GM23338 (cell line): ENCODE data around the gene PCTP. TPM values are rescaled to one million over a fixed set of nuclear protein-coding genes. Genes with fewer than 3 reads are reported as not detected.

Experiments used
- ATAC-seq: fragments of 200-7000 bp; cut with Tn5 transposase; 3 replicates; pipeline ENCODE4 v1.9.1; 2020
- DNase-seq: peaks from one replicate; pipeline ENCODE4 v3.0.0-alpha.2; 2015; ENCODE audit warnings: low spot score
- H2AFZ ChIP-seq: fragments of 200-600 bp; sonication (generic); 2 replicates; pipeline ENCODE4 v1.8.0; 2016; ENCODE audit warnings: antibody characterized with exemption, mild to moderate bottlenecking, moderate library complexity
- H3F3A ChIP-seq: fragments of 200-600 bp; sonication (generic); replicated peaks from 2 replicates; pipeline ENCODE4 v1.8.0; 2017; ENCODE audit warnings: antibody characterized with exemption, mixed run types, low read depth
- H3K27ac ChIP-seq: fragments of 200-600 bp; sonication (generic); 2 replicates; pipeline ENCODE4 v1.6.1; 2016; ENCODE audit warnings: low read depth
- H3K27me3 ChIP-seq: fragments of 200-600 bp; sonication (generic); 2 replicates; pipeline ENCODE4 v1.8.0; 2016; ENCODE audit warnings: mild to moderate bottlenecking, mixed run types, moderate library complexity; ENCODE audit not compliant: insufficient read depth
- H3K36me3 ChIP-seq: fragments of 200-600 bp; sonication (generic); 2 replicates; pipeline ENCODE4 v1.8.0; 2016; ENCODE audit warnings: mild to moderate bottlenecking; ENCODE audit not compliant: insufficient read depth
- H3K4me1 ChIP-seq: fragments of 200-600 bp; sonication (generic); 2 replicates; pipeline ENCODE4 v1.8.0; 2016; ENCODE audit warnings: mild to moderate bottlenecking, moderate library complexity; ENCODE audit not compliant: insufficient read depth
- H3K4me2 ChIP-seq: fragments of 200-600 bp; sonication (generic); 2 replicates; pipeline ENCODE4 v1.7.1; 2017; ENCODE audit warnings: mixed run types
- H3K4me3 ChIP-seq: fragments of 200-600 bp; sonication (generic); 2 replicates; pipeline ENCODE4 v1.6.1; 2016; ENCODE audit warnings: mixed run types
- H3K79me2 ChIP-seq: fragments of 200-600 bp; sonication (generic); replicated peaks from 2 replicates; pipeline ENCODE4 v1.8.0; 2017; ENCODE audit warnings: mild to moderate bottlenecking; ENCODE audit not compliant: insufficient read depth
- H3K9me2 ChIP-seq: fragments of 200-600 bp; sonication (generic); 2 replicates; pipeline ENCODE4 v1.8.0; 2017; ENCODE audit not compliant: insufficient read depth
- H4K20me1 ChIP-seq: fragments of 200-600 bp; sonication (generic); replicated peaks from 2 replicates; pipeline ENCODE4 v1.8.0; 2017; ENCODE audit warnings: mild to moderate bottlenecking; ENCODE audit not compliant: insufficient read depth
- H3K27ac Mint-ChIP-seq: 2 replicates; pipeline ENCODE4 v1.8.0; 2020; ENCODE audit warnings: inconsistent platforms, mild to moderate bottlenecking, moderate library complexity, mixed read lengths
- H3K27me3 Mint-ChIP-seq: 3 replicates; pipeline ENCODE4 v1.8.0; 2022; ENCODE audit warnings: low read depth, mild to moderate bottlenecking, moderate library complexity, mixed read lengths, inconsistent platforms; ENCODE audit not compliant: insufficient read depth, poor library complexity
- H3K36me3 Mint-ChIP-seq: 3 replicates; pipeline ENCODE4 v1.8.0; 2021; ENCODE audit warnings: low read depth, mild to moderate bottlenecking, inconsistent platforms, moderate library complexity, mixed read lengths
- H3K4me1 Mint-ChIP-seq: 3 replicates; pipeline ENCODE4 v1.8.0; 2020; ENCODE audit warnings: mild to moderate bottlenecking, inconsistent platforms, mixed read lengths
- H3K4me3 Mint-ChIP-seq: 3 replicates; pipeline ENCODE4 v1.8.0; 2021; ENCODE audit warnings: moderate library complexity, mild to moderate bottlenecking, inconsistent platforms, mixed read lengths
- H3K9me3 Mint-ChIP-seq: 3 replicates; pipeline ENCODE4 v1.8.0; 2020; ENCODE audit warnings: moderate library complexity, mild to moderate bottlenecking, inconsistent platforms, mixed read lengths
- CREB1 ChIP-seq: fragments of 250-450 bp; sonication (Bioruptor Pico); IDR thresholded peaks from 2 replicates; pipeline ENCODE4 v1.5.0; 2020; ENCODE audit warnings: low read depth, mild to moderate bottlenecking, moderate library complexity
- ETS1 ChIP-seq: IDR thresholded peaks from 2 replicates; pipeline ENCODE4 v1.6.1; 2016; ENCODE audit warnings: antibody characterized with exemption
- EZH2 ChIP-seq: fragments of 200-600 bp; sonication (generic); IDR thresholded peaks from one replicate; pipeline ENCODE4 v1.8.0; 2017; ENCODE audit warnings: antibody characterized with exemption, mild to moderate bottlenecking, low read depth; ENCODE audit not compliant: unreplicated experiment
- EZH2phosphoT487 ChIP-seq: fragments of 200-600 bp; sonication (generic); IDR thresholded peaks from one replicate; pipeline ENCODE4 v1.8.1; 2018; ENCODE audit warnings: antibody characterized with exemption; ENCODE audit not compliant: unreplicated experiment
- JUNB ChIP-seq: IDR thresholded peaks from one replicate; pipeline ENCODE4 v1.6.1; 2016; ENCODE audit warnings: antibody characterized with exemption; ENCODE audit not compliant: unreplicated experiment
- NANOG ChIP-seq: IDR thresholded peaks from 2 replicates; pipeline ENCODE4 v1.6.1; 2016; ENCODE audit warnings: antibody characterized with exemption, borderline replicate concordance
- POLR2AphosphoS5 ChIP-seq: IDR thresholded peaks from 2 replicates; pipeline ENCODE4 v1.6.1; 2016; ENCODE audit warnings: antibody characterized with exemption, low read depth
- STAT1 ChIP-seq: IDR thresholded peaks from one replicate; pipeline ENCODE4 v1.6.1; 2016; ENCODE audit warnings: antibody characterized with exemption; ENCODE audit not compliant: unreplicated experiment
- ZNF114 ChIP-seq: fragments of 250-450 bp; sonication (Bioruptor Pico); IDR thresholded peaks from 2 replicates; pipeline ENCODE4 v1.5.0; 2020; ENCODE audit warnings: mild to moderate bottlenecking, moderate library complexity
- polyA plus RNA-seq: library from polyadenylated mRNA; unstranded; fragments of >200 nt; fragmentation: Nextera tagmentation; extraction: Ambion mirVana; gene quantifications from 2 replicates; pipeline ENCODE4 v1.2.1, GENCODE V29; 2016
- total RNA-seq: library from RNA; depleted of rRNA; stranded (reverse); fragments of >200 nt; shearing (Covaris generic); gene quantifications from 2 replicates; pipeline ENCODE4 v1.2.3, GENCODE V29; 2014

Gene PCTP
- total and polyA plus RNA-seq, 2 experiments from 2014 or later = 6.4 to 12.3 TPM

GRCh38 chr17:55757659-55758058 lies 6.8 kb downstream of the PCTP start:
- Mint-ChIP-seq H3K27me3 (no peaks in the 10 kb centered on the region), H3K4me3 (no peak overlapping the region), H3K4me1 (peaks cover 3% of the 10 kb centered on the region; the same call in 1 of the 3 replicates), H3K9me3 (no peaks in the 10 kb centered on the region), H3K36me3 (no peaks in the 10 kb centered on the region), H3K27ac (no peak overlapping the region)
- H3K4me1 ChIP-seq = no peaks in the 10 kb centered on the region
- no peaks in the 10 kb centered on the region; the same call in 1 of the 2 replicates for H4K20me1 ChIP-seq
- no peaks in the 10 kb centered on the region for H3K36me3 ChIP-seq
- H3K79me2 ChIP-seq = peaks cover 15% of the 10 kb centered on the region; the same call in 1 of the 2 replicates
- no peaks in the 10 kb centered on the region for H3K9me2 ChIP-seq
- DNase-seq = no peak
- H3K27me3 ChIP-seq = no peaks in the 10 kb centered on the region
- H2AFZ ChIP-seq = no peak overlapping the region
- no peaks in the 10 kb centered on the region for H3F3A ChIP-seq
- H3K4me2 ChIP-seq = no peak overlapping the region
- H3K4me3 ChIP-seq = no peak overlapping the region
- TF ChIP-seq EZH2phosphoT487 (no peak), STAT1 (no peak)
- H3K27ac ChIP-seq = no peak overlapping the region
- ATAC-seq = no peak

GRCh38 chr17:55758171-55758570 lies 7.3 kb downstream of the PCTP start:
- H3K4me2 ChIP-seq = no peak overlapping the region
- no peaks in the 10 kb centered on the region for H3K27me3 Mint-ChIP-seq
- DNase-seq = no peak
- no peak overlapping the region for H3K4me3 Mint-ChIP-seq
- no peaks in the 10 kb centered on the region for H3F3A ChIP-seq
- peaks cover 3% of the 10 kb centered on the region; the same call in 1 of the 3 replicates for H3K4me1 Mint-ChIP-seq
- no peaks in the 10 kb centered on the region; the same call in 1 of the 2 replicates for H4K20me1 ChIP-seq
- H3K9me3 Mint-ChIP-seq = no peaks in the 10 kb centered on the region
- 0 out of 2 replicates have a peak, but pooled peaks cover 10% of the 10 kb centered on the region for H3K79me2 ChIP-seq
- ATAC-seq = no peak
- TF ChIP-seq ETS1 (no peak), JUNB (no peak), CREB1 (no peak), ZNF114 (CRISPR knock-in tag) (no peak), EZH2phosphoT487 (no peak)
- no peaks in the 10 kb centered on the region for H3K36me3 ChIP-seq
- no peaks in the 10 kb centered on the region for H3K36me3 Mint-ChIP-seq
- no peaks in the 10 kb centered on the region for H3K4me1 ChIP-seq
- no peaks in the 10 kb centered on the region for H3K9me2 ChIP-seq
- H2AFZ ChIP-seq = no peak overlapping the region
- H3K4me3 ChIP-seq = no peak overlapping the region
- H3K27ac Mint-ChIP-seq = no peak overlapping the region
- H3K27ac ChIP-seq = no peak overlapping the region
- H3K27me3 ChIP-seq = no peaks in the 10 kb centered on the region

GRCh38 chr17:55760643-55761355 lies 9.9 kb downstream of the PCTP start:
- Mint-ChIP-seq H3K4me3 (no peak overlapping the region), H3K4me1 (peaks cover 3% of the 10 kb centered on the region; the same call in 1 of the 3 replicates), H3K36me3 (no peaks in the 10 kb centered on the region), H3K27ac (no peak overlapping the region), H3K27me3 (no peaks in the 10 kb centered on the region), H3K9me3 (no peaks in the 10 kb centered on the region)
- Histone ChIP-seq H2AFZ (no peak overlapping the region), H3K4me2 (no peak overlapping the region), H4K20me1 (no peaks in the 10 kb centered on the region), H3K27me3 (no peaks in the 10 kb centered on the region), H3F3A (no peaks in the 10 kb centered on the region), H3K36me3 (no peaks in the 10 kb centered on the region), H3K27ac (no peak overlapping the region), H3K79me2 (0 out of 2 replicates have a peak, but pooled peaks cover 11% of the 10 kb centered on the region), H3K4me1 (no peaks in the 10 kb centered on the region), H3K4me3 (no peak overlapping the region), H3K9me2 (no peaks in the 10 kb centered on the region)
- ATAC-seq (no peak), DNase-seq (no peak)
- TF ChIP-seq STAT1 (no peak), NANOG (no peak), POLR2AphosphoS5 (no peak), EZH2 (no peak), ETS1 (no peak), EZH2phosphoT487 (no peak)
